Tibial artery (tissue), 4 donors: Measurements from ENCODE around the gene NUCKS1.

Source experiments
- DNase-seq, 2 donors: peaks; one replicate each; pipeline ENCODE4 v3.0.0-alpha.2; 2019
- H3K27ac ChIP-seq, 2 donors: fragments of 200-600 bp; sonication (generic) in 1 of 2; 1 replicate in 1 of 2; 2 replicates in 1 of 2; pipeline ENCODE4 v1.5.1; 2018 to 2019; ENCODE audit warnings: mild to moderate bottlenecking in 1 of 2
- H3K27me3 ChIP-seq, 2 donors: fragments of 200-600 bp; sonication (generic) in 1 of 2; one replicate each; pipeline versions ENCODE4 v1.5.1 to v1.6.0; 2016 to 2019
- H3K36me3 ChIP-seq, 3 donors: fragments of 200-600 bp; sonication (generic) in 2 of 3; one replicate each; pipeline ENCODE4 v1.5.1; 2016 to 2019; ENCODE audit warnings: mild to moderate bottlenecking in 2 of 3
- H3K4me1 ChIP-seq, 4 donors: fragments of 200-600 bp; sonication (generic) in 2 of 4; 1 replicate in 3 of 4; 2 replicates in 1 of 4; pipeline ENCODE4 v1.5.1; 2016 to 2019
- H3K4me3 ChIP-seq, 2 donors: fragments of 200-600 bp; sonication (generic) in 1 of 2; 1 replicate in 1 of 2; 2 replicates in 1 of 2; pipeline ENCODE4 v1.5.1; 2018 to 2019; ENCODE audit warnings: mild to moderate bottlenecking in 2 of 2
- H3K9me3 ChIP-seq, 3 donors: fragments of 200-600 bp; sonication (generic) in 1 of 3; one replicate each; pipeline ENCODE4 v1.5.1; 2016 to 2019
- CTCF ChIP-seq, 2 experiments: fragments of 200-600 bp in 1 of 2; fragments of 450-650 bp in 1 of 2; IDR thresholded peaks; one replicate each; pipeline ENCODE4 v1.5.1; 2017 to 2019; ENCODE audit warnings: antibody characterized with exemption in 2 of 2, mild to moderate bottlenecking in 1 of 2, moderate library complexity in 1 of 2
- intact Hi-C: fragments of 100-400 bp; cut with DNase I; formaldehyde crosslinking; loops from one replicate; pipeline ENCODE4 v1.15.0; 2023; ENCODE audit warnings: low total_unique reads

NUCKS1 gene

GRCh38 chr1:205670611-205671430 is 79.2 kb downstream of the NUCKS1 start:
- peaks cover 0 to 3% of the 10 kb centered on the region in 2 donors for H3K27me3 ChIP-seq
- H3K27ac ChIP-seq = no peak overlapping the region
- peaks cover 0 to 30% (median 7%) of the 10 kb centered on the region in 4 donors for H3K4me1 ChIP-seq
- no peak overlapping the region for H3K4me3 ChIP-seq
- TF ChIP-seq CTCF (IDR thresholded peaks at IDR 0.05) = no peak
- H3K9me3 ChIP-seq = no peaks in the 10 kb centered on the region
- intact Hi-C loops = no loop called here
- no peaks in the 10 kb centered on the region for H3K36me3 ChIP-seq
- no peak for DNase-seq

GRCh38 chr1:205670150-205670446 is 79.9 kb downstream of the NUCKS1 start:
- H3K27ac ChIP-seq = no peak overlapping the region
- intact Hi-C loops = no loop called here

GRCh38 chr1:205669341-205670149 is 80.4 kb downstream of the NUCKS1 start:
- peaks cover 0 to 30% (median 10%) of the 10 kb centered on the region in 4 donors for H3K4me1 ChIP-seq
- intact Hi-C loops = no loop called here

More at GRCh38 chr1:205670150-205670446, 79.9 kb downstream of the NUCKS1 start:
- Histone ChIP-seq H3K4me1 (peaks cover 0 to 30% (median 7%) of the 10 kb centered on the region in 4 donors), H3K4me3 (no peak overlapping the region), H3K9me3 (no peaks in the 10 kb centered on the region), H3K27me3 (peaks cover 0 to 3% of the 10 kb centered on the region in 2 donors), H3K36me3 (no peaks in the 10 kb centered on the region)
- TF ChIP-seq CTCF (IDR thresholded peaks at IDR 0.05) = no peak
- no peak for DNase-seq

GRCh38 chr1:205668951-205669340 is 81.0 kb downstream of the NUCKS1 start:
- H3K4me1 ChIP-seq = peaks cover 0 to 29% (median 12%) of the 10 kb centered on the region in 4 donors
- H3K36me3 ChIP-seq = no peaks in the 10 kb centered on the region
- intact Hi-C loops = no loop called here
- TF ChIP-seq CTCF (IDR thresholded peaks at IDR 0.05) = no peak
- no peak for DNase-seq
- no peak overlapping the region for H3K27ac ChIP-seq
- H3K27me3 ChIP-seq = peaks cover 0 to 3% of the 10 kb centered on the region in 2 donors
- no peak overlapping the region for H3K4me3 ChIP-seq
- H3K9me3 ChIP-seq = no peaks in the 10 kb centered on the region

More at GRCh38 chr1:205669341-205670149, 80.4 kb downstream of the NUCKS1 start:
- no peak overlapping the region for H3K4me3 ChIP-seq
- H3K9me3 ChIP-seq = no peaks in the 10 kb centered on the region
- TF ChIP-seq CTCF (IDR thresholded peaks at IDR 0.05) = no peak
- H3K36me3 ChIP-seq = no peaks in the 10 kb centered on the region
- peaks cover 0 to 3% of the 10 kb centered on the region in 2 donors for H3K27me3 ChIP-seq
- no peak overlapping the region for H3K27ac ChIP-seq
- no peak for DNase-seq

- H3K27me3 ChIP-seq = peaks cover 0 to 3% of the 10 kb centered on the region in 2 donors
- H3K4me3 ChIP-seq = no peak overlapping the region
- peaks cover 0 to 23% (median 10%) of the 10 kb centered on the region in 4 donors for H3K4me1 ChIP-seq
- no peak overlapping the region for H3K27ac ChIP-seq
- intact Hi-C loops = no loop called here
- H3K9me3 ChIP-seq = no peaks in the 10 kb centered on the region
- no peaks in the 10 kb centered on the region for H3K36me3 ChIP-seq
- no peak for DNase-seq
- no peak for TF ChIP-seq CTCF (IDR thresholded peaks at IDR 0.05)
These were observed 81.9 kb downstream of the NUCKS1 start for GRCh38 chr1:205667909-205668643.
